KMS-11 (cell line): ENCODE measurements around the gene SPEM3.

Experiments
- H2AFZ ChIP-seq: fragments of 200-600 bp; sonication (generic); 2 replicates; pipeline ENCODE4 v1.6.1; 2016; ENCODE audit warnings: antibody characterized with exemption, mixed run types, low read depth
- H3K27ac ChIP-seq: fragments of 200-600 bp; sonication (generic); 2 replicates; pipeline ENCODE4 v1.6.1; 2016; ENCODE audit warnings: mild to moderate bottlenecking, mixed run types
- H3K27me3 ChIP-seq: fragments of 200-600 bp; sonication (generic); 2 replicates; pipeline ENCODE4 v1.6.1; 2017; ENCODE audit warnings: mild to moderate bottlenecking, low read depth, mixed run types, moderate library complexity; ENCODE audit not compliant: insufficient read depth
- H3K36me3 ChIP-seq: fragments of 200-600 bp; sonication (generic); 2 replicates; pipeline ENCODE4 v1.6.1; 2017; ENCODE audit warnings: mild to moderate bottlenecking, mixed run types; ENCODE audit not compliant: insufficient read depth
- H3K4me1 ChIP-seq: fragments of 200-600 bp; sonication (generic); 2 replicates; pipeline ENCODE4 v1.6.1; 2016; ENCODE audit warnings: mild to moderate bottlenecking, low read depth, mixed run types; ENCODE audit not compliant: poor library complexity, severe bottlenecking
- H3K4me2 ChIP-seq: fragments of 200-600 bp; sonication (generic); 2 replicates; pipeline ENCODE4 v1.7.0; 2016; ENCODE audit warnings: mild to moderate bottlenecking, mixed run types
- H3K4me3 ChIP-seq: fragments of 200-600 bp; sonication (generic); IDR thresholded peaks from 2 replicates; pipeline ENCODE4 v1.6.1; 2017; ENCODE audit warnings: low read depth, low read length, mixed read lengths; ENCODE audit not compliant: insufficient read depth
- H3K79me2 ChIP-seq: fragments of 200-600 bp; sonication (generic); 2 replicates; pipeline ENCODE4 v1.6.1; 2016; ENCODE audit warnings: low read depth, mixed run types; ENCODE audit not compliant: insufficient read depth
- H3K9ac ChIP-seq: fragments of 200-600 bp; sonication (generic); 2 replicates; pipeline ENCODE4 v1.6.1; 2016; ENCODE audit warnings: mild to moderate bottlenecking, mixed run types
- H4K20me1 ChIP-seq: fragments of 200-600 bp; sonication (generic); 2 replicates; pipeline ENCODE4 v1.6.1; 2016; ENCODE audit warnings: mild to moderate bottlenecking, mixed run types; ENCODE audit not compliant: insufficient read depth
- TF ChIP-seq, protein P1 (sequence below): fragments of 200-600 bp; sonication (generic); conservative IDR thresholded peaks from 2 replicates; pipeline ENCODE4 v1.6.1; 2017; ENCODE audit warnings: low read depth, mild to moderate bottlenecking, antibody characterized with exemption, low read length, moderate library complexity, mixed read lengths

SPEM3 gene

GRCh38 chr17:7388856-7389255, 39.8 kb upstream of the SPEM3 start:
- Histone ChIP-seq H3K4me3 (no peak overlapping the region), H3K36me3 (no peaks in the 10 kb centered on the region), H3K4me2 (no peak overlapping the region), H3K79me2 (no peaks in the 10 kb centered on the region), H3K27me3 (no peaks in the 10 kb centered on the region), H3K27ac (no peak overlapping the region), H4K20me1 (no peaks in the 10 kb centered on the region), H2AFZ (no peak overlapping the region), H3K9ac (no peak overlapping the region), H3K4me1 (no peaks in the 10 kb centered on the region)
- TF ChIP-seq, protein P1, sequence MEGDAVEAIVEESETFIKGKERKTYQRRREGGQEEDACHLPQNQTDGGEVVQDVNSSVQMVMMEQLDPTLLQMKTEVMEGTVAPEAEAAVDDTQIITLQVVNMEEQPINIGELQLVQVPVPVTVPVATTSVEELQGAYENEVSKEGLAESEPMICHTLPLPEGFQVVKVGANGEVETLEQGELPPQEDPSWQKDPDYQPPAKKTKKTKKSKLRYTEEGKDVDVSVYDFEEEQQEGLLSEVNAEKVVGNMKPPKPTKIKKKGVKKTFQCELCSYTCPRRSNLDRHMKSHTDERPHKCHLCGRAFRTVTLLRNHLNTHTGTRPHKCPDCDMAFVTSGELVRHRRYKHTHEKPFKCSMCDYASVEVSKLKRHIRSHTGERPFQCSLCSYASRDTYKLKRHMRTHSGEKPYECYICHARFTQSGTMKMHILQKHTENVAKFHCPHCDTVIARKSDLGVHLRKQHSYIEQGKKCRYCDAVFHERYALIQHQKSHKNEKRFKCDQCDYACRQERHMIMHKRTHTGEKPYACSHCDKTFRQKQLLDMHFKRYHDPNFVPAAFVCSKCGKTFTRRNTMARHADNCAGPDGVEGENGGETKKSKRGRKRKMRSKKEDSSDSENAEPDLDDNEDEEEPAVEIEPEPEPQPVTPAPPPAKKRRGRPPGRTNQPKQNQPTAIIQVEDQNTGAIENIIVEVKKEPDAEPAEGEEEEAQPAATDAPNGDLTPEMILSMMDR: no peak

- Histone ChIP-seq H3K36me3 (no peaks in the 10 kb centered on the region), H4K20me1 (no peaks in the 10 kb centered on the region)
Measured at GRCh38 chr17:7389924-7390910, 38.4 kb upstream of the SPEM3 start.

GRCh38 chr17:7391307-7391706, 37.4 kb upstream of the SPEM3 start:
- H2AFZ ChIP-seq: no peak overlapping the region
- H3K27ac ChIP-seq: no peak overlapping the region
- H3K4me3 ChIP-seq: no peak overlapping the region
- H3K9ac ChIP-seq: no peak overlapping the region
- no peaks in the 10 kb centered on the region for H3K27me3 ChIP-seq
- H3K36me3 ChIP-seq: no peaks in the 10 kb centered on the region
- no peak overlapping the region for H3K4me2 ChIP-seq
- no peaks in the 10 kb centered on the region for H3K4me1 ChIP-seq
- no peaks in the 10 kb centered on the region for H4K20me1 ChIP-seq
- H3K79me2 ChIP-seq: no peaks in the 10 kb centered on the region
- TF ChIP-seq, protein P1: no peak

More at GRCh38 chr17:7389924-7390910, 38.4 kb upstream of the SPEM3 start:
- TF ChIP-seq, protein P1: no peak
- Histone ChIP-seq H3K27ac (no peak overlapping the region), H3K4me2 (no peak overlapping the region), H3K27me3 (no peaks in the 10 kb centered on the region), H3K79me2 (no peaks in the 10 kb centered on the region), H2AFZ (no peak overlapping the region), H3K4me1 (no peaks in the 10 kb centered on the region), H3K9ac (no peak overlapping the region), H3K4me3 (no peak overlapping the region)

DNA sequence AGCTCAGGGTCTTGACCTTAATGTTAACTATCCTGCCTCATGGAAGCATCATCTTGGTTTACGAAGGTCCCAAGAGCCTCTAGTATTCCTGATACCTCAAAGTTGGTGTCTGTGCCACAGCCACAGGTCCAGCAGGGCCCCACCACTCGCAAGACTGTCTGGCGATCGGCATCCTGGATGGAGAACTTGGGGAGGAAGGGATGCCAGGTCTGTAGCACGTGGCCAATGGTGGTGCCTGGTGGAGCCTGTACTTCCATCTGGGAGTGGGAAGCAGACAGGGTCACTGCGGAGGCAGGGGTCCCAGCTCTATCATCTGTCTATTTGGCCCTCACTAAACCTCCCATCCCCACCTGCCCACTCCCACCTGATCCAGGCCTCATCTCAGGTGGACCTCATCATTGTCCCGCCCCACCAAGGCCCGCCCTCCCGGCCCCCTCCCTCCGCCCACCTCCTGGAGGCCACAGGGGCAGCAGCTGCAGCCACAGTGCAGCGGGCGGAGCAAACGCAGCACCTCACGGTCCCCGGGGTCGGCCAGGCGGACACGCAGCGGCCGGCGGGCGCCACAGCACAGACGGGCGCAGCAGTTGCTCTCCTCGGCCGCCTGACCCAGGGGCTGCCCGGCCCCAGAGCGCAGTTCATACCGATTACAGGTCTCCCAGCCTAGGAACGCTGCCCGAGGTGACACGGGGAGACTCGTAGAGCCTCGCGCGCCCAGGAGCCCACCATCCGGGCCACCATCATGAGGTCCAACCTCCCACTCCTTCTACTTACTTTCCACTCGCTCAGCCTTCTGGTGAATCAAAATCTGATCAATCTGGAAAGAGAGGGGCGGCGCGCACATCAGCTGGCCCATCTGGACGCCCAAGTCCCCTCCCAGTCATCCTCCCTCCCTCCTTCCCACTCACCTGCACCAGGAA, 35.7 kb upstream of the SPEM3 start:
- Histone ChIP-seq H3K4me2 (peak overlapping the region; percentile 39; the same call in 1 of the 2 replicates), H3K79me2 (no peaks in the 10 kb centered on the region), H3K36me3 (no peaks in the 10 kb centered on the region), H3K27me3 (no peaks in the 10 kb centered on the region), H3K9ac (no peak overlapping the region), H4K20me1 (no peaks in the 10 kb centered on the region), H3K4me1 (no peaks in the 10 kb centered on the region), H3K4me3 (no peak overlapping the region), H3K27ac (no peak overlapping the region), H2AFZ (no peak overlapping the region)
- TF ChIP-seq, protein P1: no peak
